GM23338 (cell line): ENCODE measurements around the gene CCDC92B. TPM values are rescaled to one million over a fixed set of nuclear protein-coding genes. Genes with fewer than 3 reads are reported as not detected.

ENCODE experiments used
- CREB1 ChIP-seq: fragments of 250-450 bp; sonication (Bioruptor Pico); IDR thresholded peaks from 2 replicates; pipeline ENCODE4 v1.5.0; 2020; ENCODE audit warnings: low read depth, mild to moderate bottlenecking, moderate library complexity
- EZH2phosphoT487 ChIP-seq: fragments of 200-600 bp; sonication (generic); IDR thresholded peaks from one replicate; pipeline ENCODE4 v1.8.1; 2018; ENCODE audit warnings: antibody characterized with exemption; ENCODE audit not compliant: unreplicated experiment
- JUNB ChIP-seq: IDR thresholded peaks from one replicate; pipeline ENCODE4 v1.6.1; 2016; ENCODE audit warnings: antibody characterized with exemption; ENCODE audit not compliant: unreplicated experiment
- NANOG ChIP-seq: IDR thresholded peaks from 2 replicates; pipeline ENCODE4 v1.6.1; 2016; ENCODE audit warnings: antibody characterized with exemption, borderline replicate concordance
- POLR2AphosphoS5 ChIP-seq: IDR thresholded peaks from 2 replicates; pipeline ENCODE4 v1.6.1; 2016; ENCODE audit warnings: antibody characterized with exemption, low read depth
- ZNF114 ChIP-seq: fragments of 250-450 bp; sonication (Bioruptor Pico); IDR thresholded peaks from 2 replicates; pipeline ENCODE4 v1.5.0; 2020; ENCODE audit warnings: mild to moderate bottlenecking, moderate library complexity
- polyA plus RNA-seq: library from polyadenylated mRNA; unstranded; fragments of >200 nt; fragmentation: Nextera tagmentation; extraction: Ambion mirVana; gene quantifications from 2 replicates; pipeline ENCODE4 v1.2.1, GENCODE V29; 2016
- total RNA-seq: library from RNA; depleted of rRNA; stranded (reverse); fragments of >200 nt; shearing (Covaris generic); gene quantifications from 2 replicates; pipeline ENCODE4 v1.2.3, GENCODE V29; 2014
- TF ChIP-seq, protein P1 (sequence below), 2 experiments: fragments of 200-600 bp in 1 of 2; sonication (generic) in 1 of 2; conservative IDR thresholded peaks; 2 replicates each; pipeline versions ENCODE4 v1.5.1 to v1.6.1; 2016 to 2017; ENCODE audit warnings: antibody characterized with exemption in 2 of 2, low read depth in 2 of 2, mild to moderate bottlenecking in 2 of 2, moderate library complexity in 1 of 2
- TF ChIP-seq, protein P2 (sequence below): fragments of 250-450 bp; sonication (Bioruptor Pico); IDR thresholded peaks from 2 replicates; pipeline ENCODE4 v1.5.0; 2020; ENCODE audit warnings: mild to moderate bottlenecking, moderate library complexity

CCDC92B gene
- total and polyA plus RNA-seq, 2 experiments from 2014 or later, result 5.7 to 9.1 TPM

DNA sequence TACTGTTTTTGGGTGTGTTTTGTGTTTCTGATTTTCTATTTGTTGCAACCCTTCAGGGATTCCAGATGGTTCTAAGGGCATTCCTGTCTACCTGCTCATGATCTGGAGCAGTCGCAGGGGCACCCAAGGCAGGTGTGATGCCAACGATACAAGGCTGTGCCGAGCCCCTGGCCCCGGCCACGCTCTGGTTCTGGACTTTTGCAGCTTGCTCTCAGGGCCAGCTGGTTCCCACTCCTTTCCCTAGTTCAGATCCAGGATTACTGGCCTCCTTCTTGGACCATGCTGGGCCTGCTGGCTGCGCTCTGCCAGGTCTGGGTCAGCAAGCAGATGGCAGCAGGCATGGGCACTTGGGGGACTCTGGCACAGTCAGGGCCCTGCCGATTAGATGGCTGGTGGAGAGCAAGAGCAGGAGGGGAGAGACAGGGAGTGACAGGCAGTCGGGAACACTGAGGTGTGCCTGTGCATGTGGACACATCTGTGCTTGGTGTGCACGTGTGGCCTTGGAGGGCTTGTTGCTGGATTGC, 31.5 kb upstream of the CCDC92B start (continued):
- TF ChIP-seq, protein P1, sequence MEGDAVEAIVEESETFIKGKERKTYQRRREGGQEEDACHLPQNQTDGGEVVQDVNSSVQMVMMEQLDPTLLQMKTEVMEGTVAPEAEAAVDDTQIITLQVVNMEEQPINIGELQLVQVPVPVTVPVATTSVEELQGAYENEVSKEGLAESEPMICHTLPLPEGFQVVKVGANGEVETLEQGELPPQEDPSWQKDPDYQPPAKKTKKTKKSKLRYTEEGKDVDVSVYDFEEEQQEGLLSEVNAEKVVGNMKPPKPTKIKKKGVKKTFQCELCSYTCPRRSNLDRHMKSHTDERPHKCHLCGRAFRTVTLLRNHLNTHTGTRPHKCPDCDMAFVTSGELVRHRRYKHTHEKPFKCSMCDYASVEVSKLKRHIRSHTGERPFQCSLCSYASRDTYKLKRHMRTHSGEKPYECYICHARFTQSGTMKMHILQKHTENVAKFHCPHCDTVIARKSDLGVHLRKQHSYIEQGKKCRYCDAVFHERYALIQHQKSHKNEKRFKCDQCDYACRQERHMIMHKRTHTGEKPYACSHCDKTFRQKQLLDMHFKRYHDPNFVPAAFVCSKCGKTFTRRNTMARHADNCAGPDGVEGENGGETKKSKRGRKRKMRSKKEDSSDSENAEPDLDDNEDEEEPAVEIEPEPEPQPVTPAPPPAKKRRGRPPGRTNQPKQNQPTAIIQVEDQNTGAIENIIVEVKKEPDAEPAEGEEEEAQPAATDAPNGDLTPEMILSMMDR (conservative IDR thresholded peaks at IDR 0.05; ENCODE audit: low read depth in 2 of 2), result no peak
- TF ChIP-seq, protein P2, sequence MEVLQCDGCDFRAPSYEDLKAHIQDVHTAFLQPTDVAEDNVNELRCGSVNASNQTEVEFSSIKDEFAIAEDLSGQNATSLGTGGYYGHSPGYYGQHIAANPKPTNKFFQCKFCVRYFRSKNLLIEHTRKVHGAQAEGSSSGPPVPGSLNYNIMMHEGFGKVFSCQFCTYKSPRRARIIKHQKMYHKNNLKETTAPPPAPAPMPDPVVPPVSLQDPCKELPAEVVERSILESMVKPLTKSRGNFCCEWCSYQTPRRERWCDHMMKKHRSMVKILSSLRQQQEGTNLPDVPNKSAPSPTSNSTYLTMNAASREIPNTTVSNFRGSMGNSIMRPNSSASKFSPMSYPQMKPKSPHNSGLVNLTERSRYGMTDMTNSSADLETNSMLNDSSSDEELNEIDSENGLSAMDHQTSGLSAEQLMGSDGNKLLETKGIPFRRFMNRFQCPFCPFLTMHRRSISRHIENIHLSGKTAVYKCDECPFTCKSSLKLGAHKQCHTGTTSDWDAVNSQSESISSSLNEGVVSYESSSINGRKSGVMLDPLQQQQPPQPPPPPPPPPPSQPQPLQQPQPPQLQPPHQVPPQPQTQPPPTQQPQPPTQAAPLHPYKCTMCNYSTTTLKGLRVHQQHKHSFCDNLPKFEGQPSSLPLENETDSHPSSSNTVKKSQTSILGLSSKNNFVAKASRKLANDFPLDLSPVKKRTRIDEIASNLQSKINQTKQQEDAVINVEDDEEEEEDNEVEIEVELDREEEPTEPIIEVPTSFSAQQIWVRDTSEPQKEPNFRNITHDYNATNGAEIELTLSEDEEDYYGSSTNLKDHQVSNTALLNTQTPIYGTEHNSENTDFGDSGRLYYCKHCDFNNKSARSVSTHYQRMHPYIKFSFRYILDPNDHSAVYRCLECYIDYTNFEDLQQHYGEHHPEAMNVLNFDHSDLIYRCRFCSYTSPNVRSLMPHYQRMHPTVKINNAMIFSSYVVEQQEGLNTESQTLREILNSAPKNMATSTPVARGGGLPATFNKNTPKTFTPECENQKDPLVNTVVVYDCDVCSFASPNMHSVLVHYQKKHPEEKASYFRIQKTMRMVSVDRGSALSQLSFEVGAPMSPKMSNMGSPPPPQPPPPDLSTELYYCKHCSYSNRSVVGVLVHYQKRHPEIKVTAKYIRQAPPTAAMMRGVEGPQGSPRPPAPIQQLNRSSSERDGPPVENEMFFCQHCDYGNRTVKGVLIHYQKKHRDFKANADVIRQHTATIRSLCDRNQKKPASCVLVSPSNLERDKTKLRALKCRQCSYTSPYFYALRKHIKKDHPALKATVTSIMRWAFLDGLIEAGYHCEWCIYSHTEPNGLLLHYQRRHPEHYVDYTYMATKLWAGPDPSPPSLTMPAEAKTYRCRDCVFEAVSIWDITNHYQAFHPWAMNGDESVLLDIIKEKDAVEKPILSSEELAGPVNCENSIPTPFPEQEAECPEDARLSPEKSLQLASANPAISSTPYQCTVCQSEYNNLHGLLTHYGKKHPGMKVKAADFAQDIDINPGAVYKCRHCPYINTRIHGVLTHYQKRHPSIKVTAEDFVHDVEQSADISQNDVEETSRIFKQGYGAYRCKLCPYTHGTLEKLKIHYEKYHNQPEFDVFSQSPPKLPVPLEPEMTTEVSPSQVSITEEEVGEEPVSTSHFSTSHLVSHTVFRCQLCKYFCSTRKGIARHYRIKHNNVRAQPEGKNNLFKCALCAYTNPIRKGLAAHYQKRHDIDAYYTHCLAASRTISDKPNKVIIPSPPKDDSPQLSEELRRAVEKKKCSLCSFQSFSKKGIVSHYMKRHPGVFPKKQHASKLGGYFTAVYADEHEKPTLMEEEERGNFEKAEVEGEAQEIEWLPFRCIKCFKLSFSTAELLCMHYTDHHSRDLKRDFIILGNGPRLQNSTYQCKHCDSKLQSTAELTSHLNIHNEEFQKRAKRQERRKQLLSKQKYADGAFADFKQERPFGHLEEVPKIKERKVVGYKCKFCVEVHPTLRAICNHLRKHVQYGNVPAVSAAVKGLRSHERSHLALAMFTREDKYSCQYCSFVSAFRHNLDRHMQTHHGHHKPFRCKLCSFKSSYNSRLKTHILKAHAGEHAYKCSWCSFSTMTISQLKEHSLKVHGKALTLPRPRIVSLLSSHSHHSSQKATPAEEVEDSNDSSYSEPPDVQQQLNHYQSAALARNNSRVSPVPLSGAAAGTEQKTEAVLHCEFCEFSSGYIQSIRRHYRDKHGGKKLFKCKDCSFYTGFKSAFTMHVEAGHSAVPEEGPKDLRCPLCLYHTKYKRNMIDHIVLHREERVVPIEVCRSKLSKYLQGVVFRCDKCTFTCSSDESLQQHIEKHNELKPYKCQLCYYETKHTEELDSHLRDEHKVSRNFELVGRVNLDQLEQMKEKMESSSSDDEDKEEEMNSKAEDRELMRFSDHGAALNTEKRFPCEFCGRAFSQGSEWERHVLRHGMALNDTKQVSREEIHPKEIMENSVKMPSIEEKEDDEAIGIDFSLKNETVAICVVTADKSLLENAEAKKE (CRISPR knock-in tag), result no peak
- TF ChIP-seq POLR2AphosphoS5, result no peak
- no peak for TF ChIP-seq ZNF114 (CRISPR knock-in tag)
- TF ChIP-seq NANOG, result no peak
- no peak for TF ChIP-seq JUNB
- no peak for TF ChIP-seq CREB1 (CRISPR knock-in tag)
- TF ChIP-seq EZH2phosphoT487, result no peak
